NCI-H1436 treated with DMSO at 0.1 percent for 48 hours (cell line): ENCODE measurements around the gene NPEPL1.

Source experiments
- DNase-seq: peaks from one replicate; lab custom pipeline; 2025; lab: John Stamatoyannopoulos, UW

The NPEPL1 gene

GRCh38 chr20:58685988-58686387, 6.6 kb upstream of the NPEPL1 start:
- no peak for DNase-seq

GRCh38 chr20:58688414-58688813, 4.2 kb upstream of the NPEPL1 start:
- no peak for DNase-seq

- no peak for DNase-seq
These were observed 3.8 kb upstream of the NPEPL1 start for GRCh38 chr20:58688840-58689239.

GRCh38 chr20:58690396-58691135, 2.0 kb upstream of the NPEPL1 start:
- DNase-seq: no peak

- DNase-seq: no peak
These were observed 624 bp upstream of the NPEPL1 start for GRCh38 chr20:58691773-58692578.

- DNase-seq: no peak
These were observed 816 bp downstream of the NPEPL1 start for GRCh38 chr20:58693226-58694006.

GRCh38 chr20:58694241-58695083, 1.9 kb downstream of the NPEPL1 start:
- DNase-seq: no peak

GRCh38 chr20:58695084-58695722, 2.6 kb downstream of the NPEPL1 start:
- DNase-seq: no peak

- no peak for DNase-seq
These were observed 3.3 kb downstream of the NPEPL1 start for GRCh38 chr20:58695895-58696375.

GRCh38 chr20:58696411-58696961, 3.9 kb downstream of the NPEPL1 start:
- no peak for DNase-seq

- no peak for DNase-seq
These were observed 4.7 kb downstream of the NPEPL1 start for GRCh38 chr20:58697201-58697866.

- DNase-seq: no peak
These were observed 5.5 kb downstream of the NPEPL1 start for GRCh38 chr20:58697867-58698703.

GRCh38 chr20:58698741-58699622, 6.4 kb downstream of the NPEPL1 start:
- DNase-seq: no peak

- no peak for DNase-seq
These were observed 7.1 kb downstream of the NPEPL1 start for GRCh38 chr20:58699623-58700107.

- DNase-seq: no peak
These were observed 7.7 kb downstream of the NPEPL1 start for GRCh38 chr20:58700121-58700821.

- no peak for DNase-seq
These were observed 8.2 kb downstream of the NPEPL1 start for GRCh38 chr20:58700823-58701222.

- DNase-seq: no peak
These were observed 9.0 kb downstream of the NPEPL1 start for GRCh38 chr20:58701431-58702160.
